Stimulated activated CD4-positive, alpha-beta T cell treated with anti-CD3 and anti-CD28 coated beads, Interleukin-12 subunit alpha, Interleukin-12 subunit beta, amount 100 ng/mL, for 4 hours (primary cell): ENCODE data around the gene FOCAD.

Experiments used
- DNase-seq: peaks from one replicate; pipeline ENCODE4 v3.0.0-alpha.2; 2020

The FOCAD gene

GRCh38 chr9:20740304-20740703 lies 56.2 kb downstream of the FOCAD start:
- DNase-seq, result no peak

DNA sequence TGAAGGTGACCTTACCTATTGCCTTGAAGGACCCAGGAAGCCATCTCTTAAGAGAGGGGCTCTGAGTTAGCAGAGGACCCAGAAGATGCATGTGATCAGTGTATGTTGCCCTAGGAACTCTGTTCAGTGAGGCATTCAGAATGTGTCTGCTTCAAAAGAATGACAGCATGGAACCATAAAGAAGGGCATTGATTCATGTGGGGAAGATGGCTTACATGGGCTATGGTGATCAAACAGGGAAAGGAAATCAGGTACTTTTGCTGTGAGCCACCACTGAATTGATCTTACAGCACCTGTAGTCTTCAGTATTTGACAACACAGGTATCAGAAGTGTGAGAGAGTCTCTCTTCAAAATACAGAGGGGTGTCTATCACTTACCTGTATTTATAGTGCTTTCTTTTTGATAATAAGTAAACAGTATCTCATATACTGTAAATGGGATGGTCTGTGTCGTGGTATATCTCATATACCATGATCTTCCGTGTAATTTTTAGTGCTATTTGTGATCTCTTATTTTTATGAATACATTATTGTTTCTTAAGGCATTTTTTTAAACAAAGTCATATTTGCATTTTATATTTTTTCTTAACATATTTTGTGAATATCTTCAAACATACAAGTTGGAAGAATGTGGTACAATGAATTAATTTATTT lies 57.0 kb downstream of the FOCAD start:
- no peak for DNase-seq

- DNase-seq, result no peak
Measured at GRCh38 chr9:20742833-20743232, 58.8 kb downstream of the FOCAD start.

GRCh38 chr9:20744036-20744630 lies 60.1 kb downstream of the FOCAD start:
- DNase-seq, result no peak

GRCh38 chr9:20746967-20747366 lies 62.9 kb downstream of the FOCAD start:
- DNase-seq, result no peak

GRCh38 chr9:20749496-20750198 lies 65.6 kb downstream of the FOCAD start:
- no peak for DNase-seq

GRCh38 chr9:20753761-20754160 lies 69.7 kb downstream of the FOCAD start:
- DNase-seq, result no peak

DNA sequence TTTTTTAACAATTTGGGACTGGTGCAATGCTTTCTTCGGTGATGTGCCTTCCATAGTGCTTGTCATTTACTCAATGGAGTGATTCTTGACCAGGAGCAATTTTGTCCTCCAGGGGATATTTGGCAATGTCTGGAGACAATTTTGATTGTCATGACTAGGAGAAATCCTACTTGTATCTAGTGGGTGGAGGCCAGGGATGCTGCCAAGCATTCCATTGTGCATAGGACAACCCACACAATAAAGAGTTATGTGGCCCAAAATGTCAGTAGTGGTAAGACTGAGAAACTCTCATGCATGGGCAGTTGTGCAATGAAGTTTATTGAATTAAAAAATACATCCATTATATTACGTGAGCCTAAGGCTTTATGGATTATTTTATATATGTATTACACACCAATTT lies 70.5 kb downstream of the FOCAD start:
- DNase-seq, result no peak

DNA sequence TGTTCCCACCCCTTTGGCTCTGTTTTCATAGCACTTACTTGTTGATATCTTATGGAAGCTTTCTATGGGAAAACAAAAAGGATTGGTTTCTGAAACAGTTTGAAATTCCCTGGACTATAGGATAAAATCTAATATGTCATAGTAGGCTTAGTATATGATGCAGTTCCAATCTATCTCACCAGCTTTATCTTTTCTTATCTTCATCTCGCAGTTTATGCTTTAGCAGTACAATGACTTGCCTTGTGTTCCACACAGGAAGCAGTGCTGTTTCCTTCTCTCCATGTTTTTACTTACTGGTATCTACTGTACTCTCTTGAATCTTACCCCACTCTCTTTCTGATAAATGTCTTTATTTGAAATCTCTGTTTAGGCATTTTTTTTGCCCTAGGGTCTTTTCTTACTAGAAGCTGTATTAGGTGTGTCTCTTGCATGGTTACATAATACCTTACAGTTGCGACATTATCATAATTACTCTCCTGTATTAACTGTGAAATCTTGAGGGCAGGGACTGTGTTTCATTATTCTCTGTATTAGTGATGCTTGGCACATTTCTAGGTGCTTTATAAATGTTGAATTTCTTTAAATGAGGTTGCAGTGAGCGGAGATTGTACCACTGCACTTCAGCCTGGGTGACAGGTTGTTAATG lies 76.3 kb downstream of the FOCAD start:
- no peak for DNase-seq

DNA sequence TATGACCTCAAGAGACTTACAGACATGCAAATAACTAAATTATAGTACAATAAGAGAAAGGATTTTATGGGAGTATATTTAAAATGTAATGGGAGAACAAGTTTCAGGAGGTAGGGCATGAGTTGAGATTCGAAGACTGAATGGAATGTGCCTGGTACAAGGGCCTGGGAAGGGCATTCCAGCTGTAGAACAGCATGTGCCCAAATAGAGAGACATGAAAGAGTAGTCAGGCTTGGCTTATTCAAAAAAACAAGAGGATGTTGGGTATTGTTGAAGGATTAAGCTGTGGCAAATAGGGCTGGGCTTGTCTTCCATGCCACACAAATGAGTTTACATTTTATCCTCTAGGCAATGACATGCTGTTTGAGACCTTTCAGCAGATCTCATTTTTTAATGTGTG lies 86.9 kb downstream of the FOCAD start:
- no peak for DNase-seq

- no peak for DNase-seq
Measured at GRCh38 chr9:20771729-20772128, 87.7 kb downstream of the FOCAD start.

- no peak for DNase-seq
Measured at GRCh38 chr9:20775683-20776082, 91.6 kb downstream of the FOCAD start.

- DNase-seq, result no peak
Measured at GRCh38 chr9:20781092-20781491, 97.0 kb downstream of the FOCAD start.

GRCh38 chr9:20782289-20782688 lies 98.2 kb downstream of the FOCAD start:
- no peak for DNase-seq

DNA sequence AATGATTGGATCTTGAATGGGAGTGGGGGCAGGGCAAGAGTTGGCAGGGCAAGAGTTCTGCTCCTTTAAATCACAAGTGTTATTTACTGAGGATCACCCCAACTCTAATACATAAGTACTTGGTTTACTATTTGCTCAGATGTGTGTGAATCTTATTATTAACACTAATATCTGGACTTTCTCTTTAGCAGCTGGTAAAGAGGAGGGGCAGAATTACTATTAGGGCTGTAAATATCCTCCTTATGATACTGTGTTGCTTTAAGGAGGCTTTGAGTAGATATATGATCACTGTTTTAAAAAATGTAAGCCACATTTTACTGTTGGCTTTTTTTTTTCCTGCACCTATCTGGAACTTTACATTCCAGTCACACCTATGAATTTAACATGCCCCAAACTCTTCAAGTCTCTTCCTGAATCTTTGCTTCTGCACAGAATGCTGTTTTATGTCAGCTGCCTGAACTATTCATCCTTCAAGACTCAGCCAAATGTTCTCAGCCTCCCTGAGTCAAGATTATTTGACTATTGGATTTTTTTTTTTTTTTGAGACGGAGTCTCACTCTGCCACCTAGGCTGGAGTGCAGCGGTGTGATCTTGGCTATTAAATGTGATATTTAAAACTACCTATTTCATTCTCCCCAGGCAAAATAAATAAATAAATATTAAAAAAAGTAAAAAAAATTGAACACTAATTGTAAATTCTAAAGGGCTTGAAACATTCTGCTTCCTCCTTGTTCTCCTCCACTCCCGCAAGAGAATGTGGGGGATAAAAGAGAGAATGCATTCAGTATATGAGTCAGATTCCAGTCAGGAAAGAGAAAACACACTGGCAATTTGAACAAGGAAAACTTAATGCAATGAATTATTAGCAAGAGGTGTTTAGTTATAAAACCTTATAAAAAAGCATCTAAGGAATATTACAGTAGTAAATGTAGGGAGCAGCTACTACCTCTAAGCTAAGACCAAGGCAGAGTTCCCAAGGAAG lies 99.3 kb downstream of the FOCAD start:
- DNase-seq, result no peak

DNA sequence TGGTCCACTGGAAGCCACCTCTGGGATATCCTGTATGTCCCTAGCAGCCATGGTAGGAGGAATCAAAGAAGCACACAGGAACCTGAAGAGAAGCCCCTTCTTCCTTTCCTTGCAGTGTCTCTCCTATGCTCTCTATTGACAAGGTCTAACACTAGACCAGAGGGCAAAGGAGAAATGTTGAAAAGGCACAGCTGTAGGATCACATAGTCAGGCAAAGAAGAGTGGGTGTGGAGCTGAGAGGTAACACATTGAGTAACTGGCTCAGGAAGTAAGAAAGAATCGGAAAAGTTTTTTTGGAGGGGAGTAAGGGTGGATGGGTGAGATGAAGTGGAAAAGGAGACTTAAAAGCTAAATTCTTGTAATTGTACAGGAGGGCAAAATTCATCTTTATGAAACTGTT lies 100.1 kb downstream of the FOCAD start:
- no peak for DNase-seq

- no peak for DNase-seq
Measured at GRCh38 chr9:20786807-20787206, 102.7 kb downstream of the FOCAD start.

GRCh38 chr9:20788526-20789451 lies 104.7 kb downstream of the FOCAD start:
- DNase-seq, result no peak

DNA sequence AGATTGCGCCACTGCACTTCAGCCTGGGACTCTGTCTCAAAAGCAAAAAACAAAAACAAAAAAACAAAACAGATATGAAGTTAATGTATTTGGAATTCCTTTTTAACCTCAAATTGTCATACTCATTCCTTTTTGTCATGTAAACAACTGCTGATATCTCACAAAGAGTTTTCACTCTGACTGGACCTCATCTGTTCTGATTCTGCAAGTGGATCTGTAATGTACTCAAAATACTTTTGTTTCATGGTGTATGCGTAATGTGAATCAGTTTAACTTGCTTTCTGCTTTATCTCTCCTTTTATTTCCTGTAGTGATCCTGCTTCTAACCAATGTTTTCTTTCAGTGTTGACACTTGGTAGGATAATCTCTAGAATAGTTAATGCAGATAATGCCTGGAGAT lies 106.7 kb downstream of the FOCAD start:
- DNase-seq, result no peak

DNA sequence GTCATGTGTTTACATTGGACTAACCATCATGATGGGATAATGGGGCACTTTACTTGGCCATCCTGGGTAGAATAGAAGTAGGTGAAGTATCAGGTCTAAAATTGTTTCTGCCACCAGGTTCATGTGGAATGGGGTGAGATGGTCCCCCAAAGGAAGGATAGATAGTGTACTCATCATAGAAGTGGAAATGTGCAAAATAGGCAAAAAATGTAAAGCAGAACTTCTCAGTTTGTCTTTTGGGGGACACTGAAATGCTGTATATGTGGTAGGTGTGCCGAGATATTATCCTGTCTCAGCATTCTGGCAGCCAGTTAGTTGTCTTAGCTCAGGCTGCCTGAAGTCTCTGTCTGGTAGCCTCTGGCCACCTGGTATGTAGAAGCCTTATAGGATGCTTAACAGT lies 107.6 kb downstream of the FOCAD start:
- DNase-seq, result no peak

- DNase-seq, result no peak
Measured at GRCh38 chr9:20804489-20805250, 120.6 kb downstream of the FOCAD start.
